IgD-negative memory B cell (primary cell): ENCODE results near the gene SPACDR. TPM values are rescaled to one million over a fixed set of nuclear protein-coding genes. Genes with fewer than 3 reads are reported as not detected.

Experiments used
- polyA plus RNA-seq: library from polyadenylated mRNA; unstranded; fragments of 300-500 nt; fragmentation: Illumina TruSeq; gene quantifications from one replicate; pipeline ENCODE4 v1.2.3, GENCODE V29; 2021

The SPACDR gene
- polyA plus RNA-seq, 1 donor from 2014 or later = 0.78 TPM

Other genes with a start within 250 kb of the SPACDR start
- gene PVRIG, start 244.3 kb downstream of the SPACDR start, polyA plus RNA-seq = 94.5 TPM
- 9.9 TPM for gene SPDYE3, start 156.6 kb downstream of the SPACDR start, polyA plus RNA-seq
- 14.3 TPM for gene PILRB, start 106.1 kb downstream of the SPACDR start, polyA plus RNA-seq
- 2.3 TPM for gene PILRA, start 90.8 kb downstream of the SPACDR start, polyA plus RNA-seq
- 12.1 TPM for gene ZCWPW1, start 35.6 kb downstream of the SPACDR start, polyA plus RNA-seq
- 19.8 TPM for gene MEPCE, start 34.4 kb downstream of the SPACDR start, polyA plus RNA-seq
- gene PPP1R35, start 27.8 kb downstream of the SPACDR start, polyA plus RNA-seq = 39.3 TPM
- gene TSC22D4, start 15.0 kb upstream of the SPACDR start, polyA plus RNA-seq = 25.6 TPM
- gene NYAP1, start 19.7 kb upstream of the SPACDR start, polyA plus RNA-seq = not detected
- gene AGFG2, start 74.9 kb upstream of the SPACDR start, polyA plus RNA-seq = 7.3 TPM
- gene SAP25, start 109.6 kb upstream of the SPACDR start, polyA plus RNA-seq = 0.73 TPM
- 160 TPM for gene LRCH4, start 121.9 kb upstream of the SPACDR start, polyA plus RNA-seq
- gene FBXO24, start 122.1 kb upstream of the SPACDR start, polyA plus RNA-seq = 0.36 TPM
- 0.98 TPM for gene PCOLCE, start 138.1 kb upstream of the SPACDR start, polyA plus RNA-seq
- 14.4 TPM for gene MOSPD3, start 148.3 kb upstream of the SPACDR start, polyA plus RNA-seq
- gene TFR2, start 177.3 kb upstream of the SPACDR start, polyA plus RNA-seq = 0.44 TPM
- gene ACTL6B, start 192.2 kb upstream of the SPACDR start, polyA plus RNA-seq = not detected
- gene GNB2, start 209.5 kb upstream of the SPACDR start, polyA plus RNA-seq = 62.7 TPM
- gene GIGYF1, start 230.0 kb upstream of the SPACDR start, polyA plus RNA-seq = 2.6 TPM
- 48.6 TPM for gene POP7, start 241.9 kb upstream of the SPACDR start, polyA plus RNA-seq